H1 (cell line): ENCODE data around the gene RGL1. TPM values are rescaled to one million over a fixed set of nuclear protein-coding genes. Genes with fewer than 3 reads are reported as not detected.
A peak's percentile ranks its signal among the peaks of the same experiment; 100 is the strongest.

ENCODE experiments used
- BACH1 ChIP-seq: IDR thresholded peaks from 2 replicates; pipeline ENCODE4 v1.6.1; 2012; ENCODE audit warnings: low read length, improper control_type of control experiment
- CHD7 ChIP-seq: fragments of 300-600 bp; sonication (generic); IDR thresholded peaks from 2 replicates; pipeline ENCODE4 v1.7.1; 2012; ENCODE audit warnings: low read length, moderate library complexity, mild to moderate bottlenecking, inconsistent platforms; ENCODE audit not compliant: insufficient replicate concordance
- SUZ12 ChIP-seq: fragments of 200-600 bp; sonication (generic); IDR thresholded peaks from 2 replicates; pipeline ENCODE4 v1.6.1; 2012; ENCODE audit warnings: mild to moderate bottlenecking, inconsistent platforms, low read length, moderate library complexity, mixed read lengths
- TEAD4 ChIP-seq: IDR thresholded peaks from 2 replicates; pipeline ENCODE4 v1.6.1; 2012; ENCODE audit warnings: low read depth, low read length, inconsistent platforms, mixed read lengths
- polyA plus RNA-seq, 7 experiments: library from polyadenylated mRNA; depleted of rRNA in 3 of 7; stranded (reverse) in 5 of 7; unstranded in 2 of 7; fragments of >200 nt in 5 of 7; fragments of 200-250 nt in 2 of 7; gene quantifications; 1 replicate in 5 of 7; 2 replicates in 1 of 7; 4 replicates in 1 of 7; pipeline versions ENCODE4 v1.2.1 to v1.2.3, GENCODE V29; 2011 to 2013; ENCODE audit warnings: missing spikeins in 2 of 7, mixed read lengths in 2 of 7
- total RNA-seq: library from RNA; stranded (reverse); fragmentation: NEBNext Ultra II Directional; extraction: Animal tissue kit (Norgen Biotek cat#: 25700); gene quantifications from 2 replicates; pipeline ENCODE4 v1.2.1, GENCODE V29; 2021

Gene RGL1
- total and polyA plus RNA-seq, 2 of the 8 experiments (the other 6 are each of a cell fraction or from before 2014, with no cell fraction given) = 0.98 to 2.4 TPM

DNA sequence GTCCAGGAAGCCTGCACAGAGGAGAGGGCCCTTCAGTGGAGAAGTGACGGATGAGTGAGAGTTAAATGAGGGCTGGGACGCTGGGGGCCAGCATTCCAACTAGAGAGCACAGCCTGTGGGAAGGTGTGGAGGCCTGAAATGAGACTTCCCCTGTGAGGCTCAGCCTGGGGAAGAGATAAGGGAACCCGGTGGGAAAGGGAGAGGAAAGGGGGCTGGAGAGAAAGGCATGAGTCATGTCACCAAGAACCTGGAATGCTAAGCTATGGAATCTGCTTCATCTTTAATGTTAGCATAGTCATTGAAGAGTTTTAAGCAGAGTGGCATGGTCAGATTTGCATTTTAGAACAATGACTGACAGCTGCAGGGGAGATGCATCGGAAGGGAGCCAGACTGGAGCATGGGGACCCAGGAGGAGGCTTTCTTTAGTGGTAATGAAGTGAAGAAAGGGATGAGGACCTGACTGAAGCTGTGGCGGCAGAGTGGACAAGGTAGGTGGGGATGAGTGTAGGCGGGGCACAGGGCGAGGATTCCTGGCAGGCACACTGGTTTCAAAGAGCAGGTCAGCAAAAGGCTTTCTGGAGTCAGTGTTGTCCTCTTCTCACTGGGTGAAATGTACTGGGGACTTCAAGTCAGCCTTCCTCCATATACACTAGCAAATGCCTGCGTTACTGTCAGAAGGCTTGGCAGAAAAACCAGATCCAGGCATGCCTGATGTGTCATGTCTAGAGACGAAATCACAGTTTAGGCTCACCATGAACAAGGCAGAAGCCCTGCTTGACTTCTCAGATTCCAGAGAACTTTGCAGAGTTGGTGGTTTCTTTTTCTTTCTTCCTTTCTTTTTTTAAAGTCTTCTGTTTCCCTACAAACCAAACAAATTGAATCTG is 8.0 kb downstream of the RGL1 start (continued):
- TF ChIP-seq CHD7 (no peak), SUZ12 (0 out of 2 replicates have a peak, but pooled peaks have one; percentile 24), BACH1 (peak; percentile 48; the same call in 1 of the 2 replicates), TEAD4 (peak; percentile 20; the same call in 1 of the 2 replicates)
